B cell (primary cell): ENCODE results near the gene PACSIN3. TPM values are rescaled to one million over a fixed set of nuclear protein-coding genes. Genes with fewer than 3 reads are reported as not detected.

Source experiments
- ATAC-seq: fragments of 200-7000 bp; cut with Tn5 transposase; one replicate; pipeline ENCODE4 v1.10.0; 2021; ENCODE audit warnings: low read depth, mild to moderate bottlenecking, moderate number of reproducible peaks, moderate library complexity
- CTCF ChIA-PET: fragments of 350-600 bp; sonication (Branson Sonifier 250); formaldehyde crosslinking; loops from one replicate; lab custom pipeline; 2021; ENCODE audit warnings: antibody characterized with exemption, inconsistent platforms; lab: Charles Lee
- POLR2A ChIA-PET: fragments of 350-600 bp; sonication (Branson Sonifier 250); formaldehyde crosslinking; loops from one replicate; lab custom pipeline; 2021; ENCODE audit warnings: antibody characterized with exemption; lab: Charles Lee
- DNase-seq: peaks from one replicate; pipeline ENCODE4 v3.0.0; 2013
- H2AFZ ChIP-seq: 2 replicates; pipeline ENCODE4 v1.6.1; 2012; ENCODE audit warnings: mild to moderate bottlenecking, low read depth, low read length; ENCODE audit not compliant: insufficient read depth, poor library complexity, severe bottlenecking
- H3K27ac ChIP-seq, 2 donors: 1 replicate in 1 of 2; 2 replicates in 1 of 2; pipeline ENCODE4 v1.5.1; 2012 to 2013; ENCODE audit warnings: low read length in 2 of 2, mild to moderate bottlenecking in 2 of 2, moderate library complexity in 1 of 2
- H3K27me3 ChIP-seq, 4 experiments: fragments of 200-600 bp in 1 of 4; sonication (generic) in 1 of 4; replicated peaks in 1 of 4; 1 replicate in 2 of 4; 2 replicates in 2 of 4; pipeline versions ENCODE4 v1.6.1 to v1.7.0; 2013 to 2016; ENCODE audit warnings: low read length in 3 of 4, mild to moderate bottlenecking in 2 of 4, mixed read lengths in 1 of 4, moderate library complexity in 1 of 4; ENCODE audit not compliant: insufficient read depth in 4 of 4, control insufficient read depth in 3 of 4; ENCODE audit errors: control extremely low read depth in 1 of 4
- H3K36me3 ChIP-seq, 2 experiments: replicated peaks in 1 of 2; 1 replicate in 1 of 2; 2 replicates in 1 of 2; pipeline versions ENCODE4 v1.6.1 to v1.7.1; 2013; ENCODE audit warnings: low read length in 1 of 2; ENCODE audit not compliant: insufficient read depth in 2 of 2, control insufficient read depth in 1 of 2; ENCODE audit errors: control extremely low read depth in 1 of 2, extremely low read depth in 1 of 2
- H3K4me1 ChIP-seq, 2 donors: fragments of 200-600 bp in 1 of 2; sonication (generic) in 1 of 2; 1 replicate in 1 of 2; 2 replicates in 1 of 2; pipeline versions ENCODE4 v1.5.1 to v1.6.1; 2013 to 2017; ENCODE audit warnings: low read length in 2 of 2; ENCODE audit not compliant: control insufficient read depth in 2 of 2, insufficient read depth in 2 of 2
- H3K4me2 ChIP-seq: replicated peaks from 2 replicates; pipeline ENCODE3; 2012; ENCODE audit warnings: mild to moderate bottlenecking, low read depth, low read length; ENCODE audit not compliant: poor library complexity, severe bottlenecking
- H3K4me3 ChIP-seq, 5 experiments: fragments of 200-600 bp in 1 of 5; sonication (generic) in 1 of 5; 1 replicate in 3 of 5; 2 replicates in 2 of 5; pipeline versions ENCODE4 v1.5.1 to v1.7.0; 2011 to 2016; ENCODE audit warnings: low read length in 4 of 5, mild to moderate bottlenecking in 4 of 5, low read depth in 2 of 5, control low read depth in 1 of 5, moderate library complexity in 1 of 5; ENCODE audit not compliant: insufficient read depth in 1 of 5; ENCODE audit errors: control extremely low read depth in 1 of 5, extremely low read depth in 1 of 5
- H3K79me2 ChIP-seq: fragments of 200-600 bp; sonication (generic); one replicate; pipeline ENCODE4 v1.6.0; 2016; ENCODE audit warnings: low read length; ENCODE audit not compliant: control insufficient read depth, insufficient read depth
- H3K9ac ChIP-seq: fragments of 200-600 bp; sonication (generic); 2 replicates; pipeline ENCODE4 v1.6.1; 2017; ENCODE audit warnings: mild to moderate bottlenecking, low read length, moderate library complexity
- H3K9me3 ChIP-seq, 3 donors: one replicate each; pipeline versions ENCODE4 v1.6.1 to v1.7.1; 2013; ENCODE audit warnings: low read length in 2 of 3; ENCODE audit not compliant: control insufficient read depth in 2 of 3, insufficient read depth in 1 of 3; ENCODE audit errors: control extremely low read depth in 1 of 3
- H4K20me1 ChIP-seq: 2 replicates; pipeline ENCODE4 v1.6.0; 2012; ENCODE audit warnings: mild to moderate bottlenecking, low read length; ENCODE audit not compliant: insufficient read depth, control insufficient read depth, poor library complexity, severe bottlenecking
- H3K27ac Mint-ChIP-seq: one replicate; pipeline ENCODE4 v1.8.0; 2021; ENCODE audit warnings: mixed read lengths
- H3K27me3 Mint-ChIP-seq: one replicate; pipeline ENCODE4 v1.8.0; 2021; ENCODE audit warnings: mixed read lengths
- H3K4me1 Mint-ChIP-seq: one replicate; pipeline ENCODE4 v1.8.0; 2021; ENCODE audit warnings: mixed read lengths
- H3K4me3 Mint-ChIP-seq: one replicate; pipeline ENCODE4 v1.8.0; 2021; ENCODE audit warnings: mixed read lengths
- H3K9me3 Mint-ChIP-seq: one replicate; pipeline ENCODE4 v1.8.0; 2022; ENCODE audit warnings: mixed read lengths; ENCODE audit not compliant: insufficient read depth
- CTCF ChIP-seq: fragments of 200-600 bp; IDR thresholded peaks from one replicate; pipeline ENCODE4 v1.8.0; 2022; ENCODE audit warnings: antibody characterized with exemption, mild to moderate bottlenecking
- EZH2 ChIP-seq: IDR thresholded peaks from 2 replicates; pipeline ENCODE4 v1.6.1; 2012; ENCODE audit warnings: borderline replicate concordance, low read depth, mild to moderate bottlenecking, moderate library complexity, low read length; ENCODE audit not compliant: insufficient read depth, poor library complexity, severe bottlenecking
- WGBS: methylation state at CpG from one replicate; pipeline ENCODE4 v1.1.5; 2013; ENCODE audit warnings: missing lambda C conversion rate; ENCODE audit not compliant: insufficient coverage; 5-methylcytosine and 5-hydroxymethylcytosine counted together
- intact Hi-C: fragments of 100-400 bp; cut with micrococcal nuclease; formaldehyde crosslinking; loops from one replicate; pipeline ENCODE4 v1.10.0; 2022
- polyA plus RNA-seq: library from polyadenylated mRNA; depleted of rRNA; stranded (reverse); fragments of >200 nt; gene quantifications from 2 replicates; pipeline ENCODE4 v1.2.3, GENCODE V29; 2012
- total RNA-seq, 2 donors: library from RNA; stranded (reverse); fragments of 120-200 nt in 1 of 2; gene quantifications; 1 replicate in 1 of 2; 2 replicates in 1 of 2; pipeline versions ENCODE4 v1.2.3 to v1.2.4, GENCODE V29; 2013 to 2022

Gene PACSIN3
- total and polyA plus RNA-seq, 2 donors (not counting 1 experiment from before 2014, with no cell fraction given) = 2.1 TPM; not detected in 1

GRCh38 chr11:47143322-47143721, 42.9 kb downstream of the PACSIN3 start:
- Histone ChIP-seq H3K9ac (no peak overlapping the region), H3K36me3 (no peaks in the 10 kb centered on the region), H2AFZ (no peak overlapping the region), H3K4me2 (no peak overlapping the region), H3K4me1 (no peaks in the 10 kb centered on the region), H3K4me3 (no peak overlapping the region), H4K20me1 (no peaks in the 10 kb centered on the region), H3K27me3 (no peaks in the 10 kb centered on the region), H3K9me3 (no peaks in the 10 kb centered on the region), H3K27ac (no peak overlapping the region), H3K79me2 (no peaks in the 10 kb centered on the region)
- DNase-seq (no peak), ATAC-seq (no peak)
- no peaks in the 10 kb centered on the region for H3K4me1 Mint-ChIP-seq
- WGBS = 100% methylated on average over 2 of the region's 3 CpGs
- CTCF ChIA-PET = no interaction called here
- POLR2A ChIA-PET = no interaction called here
- no peak overlapping the region for H3K4me3 Mint-ChIP-seq
- H3K27me3 Mint-ChIP-seq = no peaks in the 10 kb centered on the region
- intact Hi-C loops = no loop called here
- TF ChIP-seq CTCF (no peak), EZH2 (no peak)
- H3K27ac Mint-ChIP-seq = no peak overlapping the region
- no peaks in the 10 kb centered on the region for H3K9me3 Mint-ChIP-seq

- ChIA-PET CTCF (interaction anchor here (1.3 kb wide), 1 partner anchor 249 kb away, joined by 3 read pairs; no protein-coding TSS in a partner anchor), POLR2A (no interaction called here)
- Histone ChIP-seq H3K9me3 (no peaks in the 10 kb centered on the region), H4K20me1 (no peaks in the 10 kb centered on the region), H3K36me3 (no peaks in the 10 kb centered on the region), H3K4me3 (no peak overlapping the region), H2AFZ (no peak overlapping the region), H3K4me2 (no peak overlapping the region), H3K9ac (no peak overlapping the region), H3K27me3 (no peaks in the 10 kb centered on the region), H3K79me2 (no peaks in the 10 kb centered on the region), H3K27ac (no peak overlapping the region), H3K4me1 (no peaks in the 10 kb centered on the region)
- WGBS = 100% methylated on average over 3 of the region's 4 CpGs
- no peak for DNase-seq
- TF ChIP-seq EZH2 = no peak
- no peak for TF ChIP-seq CTCF
- no peak for ATAC-seq
- H3K4me3 Mint-ChIP-seq = no peak overlapping the region
- no peaks in the 10 kb centered on the region for H3K9me3 Mint-ChIP-seq
- intact Hi-C loops = no loop called here
- H3K27ac Mint-ChIP-seq = no peak overlapping the region
- no peaks in the 10 kb centered on the region for H3K27me3 Mint-ChIP-seq
- no peaks in the 10 kb centered on the region for H3K4me1 Mint-ChIP-seq
These were observed 46.4 kb downstream of the PACSIN3 start for GRCh38 chr11:47139878-47140277.
